Measurements from ENCODE around the gene SSC4D. TPM values are rescaled to one million over a fixed set of nuclear protein-coding genes. Genes with fewer than 3 reads are reported as not detected.
"Not testable (repeated sequence)": the region's sequence is repeated elsewhere in the genome, so short reads cannot be mapped to it uniquely, and the experiment has no call there.

Gene SSC4D
- total RNA-seq, 1 donor from 2014 or later, result 0.55 TPM

DNA sequence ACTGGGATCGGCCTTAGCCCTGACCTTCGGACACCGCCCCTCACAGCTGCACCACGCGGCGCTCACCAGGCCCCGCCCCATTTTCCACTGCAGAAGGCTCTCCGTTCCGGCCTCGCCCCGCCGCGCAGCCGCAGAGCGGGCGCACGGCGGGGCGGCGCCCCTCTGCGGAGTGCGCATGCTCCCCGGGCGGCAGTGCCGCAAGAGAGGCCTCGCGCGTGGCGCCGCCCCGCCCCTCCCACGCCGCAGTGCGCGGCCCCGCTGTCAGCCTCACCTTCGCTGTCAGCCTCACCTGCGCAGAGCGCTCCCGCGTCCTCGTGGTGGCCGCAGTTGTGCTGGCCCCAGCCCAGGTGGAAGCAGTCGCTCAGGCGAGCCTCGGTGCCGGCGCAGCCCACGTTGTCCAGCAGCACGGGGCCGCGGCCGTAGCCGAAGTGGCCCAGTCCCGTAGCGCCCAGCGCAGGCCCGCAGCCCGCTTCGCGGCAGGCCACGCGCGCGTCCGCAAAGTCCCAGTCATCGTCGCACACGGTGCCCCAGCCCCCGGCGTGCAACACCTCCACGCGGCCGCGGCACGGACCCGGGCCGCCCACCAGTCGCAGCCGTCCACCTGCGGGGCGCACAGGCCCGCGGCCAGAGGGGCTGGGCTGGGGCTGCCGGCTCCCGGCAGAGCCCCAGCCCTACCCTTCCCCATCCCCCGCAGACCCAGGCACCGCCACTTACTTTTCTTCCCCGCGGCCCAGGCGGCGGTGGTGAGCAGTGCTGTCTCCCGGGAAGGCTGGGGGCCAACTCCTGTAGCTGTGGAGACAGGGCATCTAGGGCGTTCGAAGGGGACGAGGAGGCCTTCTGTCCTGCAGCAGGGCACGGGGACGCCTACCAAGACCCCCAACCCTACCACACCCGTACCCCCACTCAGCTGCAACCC, 16.1 kb downstream of the SSC4D start:
- intact Hi-C loops (cut with micrococcal nuclease), result no loop called here
- DNase-seq, result peak; percentile 97
- ATAC-seq, result peak; percentile 94

DNA sequence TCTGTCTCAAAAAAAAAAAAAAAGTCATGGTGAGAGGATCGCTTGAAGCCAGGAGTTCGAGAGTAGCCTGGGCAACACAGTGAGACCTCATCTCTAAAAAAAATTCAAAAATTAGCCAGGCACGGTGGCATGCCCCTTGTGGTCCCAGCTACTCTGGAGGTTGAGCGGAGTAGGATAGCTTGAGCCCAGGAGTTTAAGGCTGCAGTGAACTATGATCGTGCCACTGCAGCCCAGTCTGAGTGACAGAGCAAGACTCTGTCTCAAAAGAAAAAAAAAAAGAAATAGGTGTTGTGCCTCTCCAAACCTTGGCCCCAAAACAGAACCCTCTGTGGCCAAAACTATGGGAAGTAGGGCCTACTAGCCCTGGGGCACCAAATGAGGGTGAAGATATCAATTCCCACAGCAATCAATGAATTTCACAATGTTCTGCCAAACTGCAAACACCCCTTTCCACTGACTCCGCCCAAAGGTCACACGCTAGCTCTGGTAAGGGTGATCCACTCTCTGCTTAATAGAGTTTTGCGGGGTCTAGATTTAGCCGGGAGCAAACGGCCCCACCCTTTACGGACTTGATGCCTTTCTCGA, 16.9 kb downstream of the SSC4D start:
- ATAC-seq, result peak; percentile 0
- intact Hi-C loops (cut with micrococcal nuclease), result no loop called here
- DNase-seq, result no peak

DNA sequence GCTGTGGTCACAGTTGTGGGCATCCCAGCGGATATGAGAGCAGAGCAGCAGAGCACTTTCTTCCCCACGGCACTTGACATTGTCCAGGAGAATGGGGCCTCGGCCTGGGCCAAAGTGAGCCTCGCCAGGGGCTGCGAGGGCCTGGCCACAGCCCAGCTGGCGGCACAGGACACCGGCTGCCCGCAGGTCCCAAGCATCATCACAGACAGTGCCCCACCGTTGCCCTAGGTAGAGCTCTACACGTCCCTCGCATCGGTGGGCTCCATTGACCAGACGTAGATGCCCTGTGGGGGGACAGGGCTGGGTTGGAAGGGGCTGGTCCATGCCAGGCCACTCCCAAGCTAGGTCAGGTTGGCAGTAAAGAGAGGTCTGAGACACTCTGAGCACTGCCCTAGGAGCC, 19.4 kb downstream of the SSC4D start:
- intact Hi-C loops (cut with micrococcal nuclease), result no loop called here
- DNase-seq (no peak), ATAC-seq (no peak)

DNA sequence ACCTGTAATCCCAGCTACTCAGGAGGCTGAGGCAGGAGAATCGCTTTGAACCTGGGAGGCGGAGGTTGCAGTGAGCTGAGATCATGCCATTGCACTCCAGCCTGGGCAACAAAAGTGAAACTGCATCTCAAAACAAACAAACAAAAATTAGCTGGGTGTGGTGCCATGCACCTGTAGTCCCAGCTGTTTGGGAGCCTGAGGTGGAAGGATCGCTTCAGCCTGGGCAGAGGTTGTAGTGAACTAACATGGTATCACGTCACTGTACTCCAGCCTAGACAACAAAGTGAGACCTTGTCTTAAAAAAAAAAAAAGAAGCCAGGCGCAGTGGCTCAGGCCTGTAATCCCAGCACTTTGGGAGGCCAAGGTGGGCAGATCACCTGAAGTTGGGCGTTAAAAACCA, 21.7 kb downstream of the SSC4D start:
- intact Hi-C loops (cut with micrococcal nuclease); ATAC-seq; DNase-seq: not testable (repeated sequence)

DNA sequence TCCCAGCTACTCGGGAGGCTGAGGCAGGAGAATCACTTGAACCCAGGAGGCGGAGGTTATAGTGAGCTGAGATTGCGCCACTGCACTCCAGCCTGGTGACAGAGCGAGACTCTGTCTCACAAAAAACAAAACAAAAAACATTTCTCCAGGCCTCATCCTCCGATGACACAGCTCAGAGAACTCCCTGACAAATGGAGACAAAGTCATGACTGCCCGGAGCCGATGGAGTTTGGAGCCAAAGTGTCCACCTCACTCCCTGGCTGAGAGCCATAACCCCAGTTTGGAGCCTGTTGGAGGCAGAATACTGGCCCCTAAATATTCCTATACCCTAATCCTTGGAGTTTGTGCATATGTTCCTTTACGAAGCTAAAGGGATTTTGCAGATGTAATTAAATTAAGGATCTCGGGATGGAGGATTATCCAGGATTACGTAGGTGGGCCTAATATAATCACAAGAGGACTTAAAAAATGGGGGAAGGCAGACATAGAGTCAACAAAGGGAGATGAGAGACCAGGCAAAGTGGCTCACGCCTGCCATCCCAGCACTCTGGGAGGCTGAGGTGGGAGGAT, 22.7 kb downstream of the SSC4D start:
- intact Hi-C loops (cut with micrococcal nuclease), result no loop called here
- ATAC-seq (no peak), DNase-seq (no peak)

DNA sequence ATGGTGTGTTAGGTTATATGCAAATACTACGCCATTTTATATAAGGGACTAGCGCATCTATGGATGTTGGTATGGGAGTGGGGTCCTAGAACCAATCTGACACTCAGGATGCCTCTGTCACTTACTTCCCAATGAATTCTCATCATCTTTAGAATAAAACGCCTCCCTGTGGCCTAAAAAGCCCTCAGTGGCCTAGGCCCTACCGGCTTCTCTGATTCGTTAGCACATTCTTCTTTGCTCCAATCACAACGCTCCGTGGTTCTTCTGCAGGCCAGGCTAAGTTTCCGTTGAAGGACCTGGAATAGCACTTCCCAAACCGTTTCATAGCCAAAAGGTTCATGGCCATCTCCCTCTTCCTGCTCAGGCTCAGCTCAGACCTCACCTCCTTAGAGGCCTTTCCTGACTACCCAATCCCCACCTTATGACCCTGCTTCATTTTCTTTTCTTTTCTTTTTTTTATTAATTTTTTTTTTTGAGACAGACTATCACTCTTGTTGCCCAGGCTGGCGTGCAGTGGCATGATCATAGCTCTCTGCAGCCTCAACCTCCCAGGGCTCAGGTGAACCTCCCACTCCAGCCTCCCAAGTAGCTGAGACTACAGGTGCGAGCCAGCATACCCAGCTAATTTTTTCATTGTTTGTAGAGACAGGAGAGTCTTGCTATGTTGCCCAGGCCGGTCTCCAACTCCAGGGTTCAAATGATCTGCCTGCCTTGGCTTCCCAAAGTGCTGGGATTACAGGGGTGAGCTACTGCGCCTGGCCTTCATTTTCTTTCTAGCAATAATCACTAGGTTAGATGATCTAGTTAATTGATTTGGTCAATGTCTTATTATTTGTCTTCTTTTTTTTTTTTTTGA, 26.2 kb downstream of the SSC4D start:
- intact Hi-C loops (cut with micrococcal nuclease), result no loop called here
- DNase-seq (no peak), ATAC-seq (no peak)

DNA sequence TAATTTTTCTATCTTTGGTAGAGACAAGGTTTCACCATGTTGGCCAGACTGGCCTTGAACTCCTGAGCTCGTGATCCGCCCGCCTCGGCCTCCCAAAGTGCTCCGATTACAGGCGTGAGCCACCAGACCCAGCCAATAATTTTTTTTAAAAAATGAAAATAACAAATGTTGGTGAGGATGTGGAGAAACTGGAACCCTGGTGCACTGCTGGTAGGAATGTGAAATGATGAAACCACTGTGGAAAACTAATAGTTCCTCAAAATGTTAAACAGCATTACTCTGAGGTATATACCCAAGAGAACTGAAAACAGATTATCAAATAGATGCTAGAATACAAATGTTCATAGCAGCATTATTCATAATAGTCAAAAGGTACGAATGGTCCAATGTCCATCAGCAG, 27.7 kb downstream of the SSC4D start:
- intact Hi-C loops (cut with micrococcal nuclease), result no loop called here
- ATAC-seq (no peak), DNase-seq (no peak)

DNA sequence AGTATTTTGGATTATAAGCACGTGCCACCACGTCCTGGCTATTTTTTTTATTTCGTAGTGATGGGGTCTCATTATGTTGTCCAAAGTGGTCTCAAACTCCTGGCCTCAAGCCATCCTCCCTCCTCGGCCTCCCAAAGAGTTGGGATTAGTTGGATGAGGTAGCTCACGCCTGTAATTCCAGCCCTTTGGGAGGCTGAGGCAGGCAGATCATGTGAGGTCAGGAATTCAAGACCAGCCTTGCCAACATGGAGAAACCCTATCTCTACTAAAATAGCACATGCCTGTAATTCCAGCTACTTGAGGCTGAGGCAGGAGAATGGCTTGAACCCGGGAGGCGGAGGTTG, 28.9 kb downstream of the SSC4D start:
- no peak for DNase-seq
- ATAC-seq, result no peak
- intact Hi-C loops (cut with micrococcal nuclease), result no loop called here

DNA sequence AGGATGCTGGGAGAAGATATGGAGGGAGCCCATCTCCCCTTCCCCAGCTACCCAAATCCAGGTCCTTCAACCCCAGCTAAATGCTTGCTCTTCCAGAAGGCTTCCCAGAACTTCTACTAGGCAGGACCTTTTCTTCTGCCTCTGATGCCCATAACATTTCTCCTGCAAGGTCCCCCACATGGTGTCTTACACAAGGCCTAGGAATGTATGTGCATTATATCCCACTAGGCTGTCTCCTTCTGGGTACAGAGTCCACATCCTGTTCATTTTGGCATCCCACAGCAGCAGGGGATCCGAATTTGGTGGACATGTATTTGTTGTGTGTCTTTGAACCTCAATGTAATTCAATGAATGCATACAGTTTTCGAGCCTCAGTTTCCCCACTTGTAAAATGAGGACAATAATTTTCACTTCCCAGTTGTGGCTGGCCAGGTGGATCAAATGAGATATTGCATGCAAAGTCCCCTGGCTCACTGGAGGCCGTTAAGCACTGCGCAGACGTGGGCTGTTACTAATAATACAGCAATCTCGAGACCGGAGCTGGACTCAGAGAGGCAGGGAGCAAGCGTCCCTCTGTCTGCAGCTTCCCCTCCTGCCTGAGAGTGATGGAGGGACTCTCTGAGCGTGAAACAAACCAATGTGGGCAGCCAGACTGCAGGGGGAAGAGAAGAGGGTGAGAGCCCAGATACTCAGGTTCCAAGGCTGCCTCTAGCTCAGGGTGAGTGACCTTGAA, 32.1 kb downstream of the SSC4D start:
- DNase-seq (peak; percentile 57), ATAC-seq (peak; percentile 18)
- intact Hi-C loops (cut with micrococcal nuclease), result no loop called here

DNA sequence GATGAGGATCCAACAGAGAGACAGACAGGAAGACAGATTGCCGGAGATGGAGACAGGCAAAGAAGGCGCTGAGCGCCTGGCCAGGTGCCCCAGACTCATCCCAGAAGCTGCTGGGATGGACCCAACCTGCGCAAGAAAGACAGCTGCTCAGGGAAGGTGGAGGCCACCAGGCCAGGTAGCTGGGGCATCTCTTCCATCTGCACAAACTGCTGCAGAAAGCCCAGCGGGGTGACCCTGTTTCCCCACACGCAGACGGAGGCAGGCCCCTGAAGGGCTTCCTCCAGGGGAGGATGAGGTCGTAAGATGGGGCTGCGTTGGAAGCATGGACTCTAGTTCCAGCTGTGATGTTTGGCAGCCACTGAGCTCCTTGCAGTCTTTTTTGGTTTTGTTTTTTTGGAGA, 34.2 kb downstream of the SSC4D start:
- DNase-seq (peak; percentile 13), ATAC-seq (no peak)
- intact Hi-C loops (cut with micrococcal nuclease), result no loop called here

DNA sequence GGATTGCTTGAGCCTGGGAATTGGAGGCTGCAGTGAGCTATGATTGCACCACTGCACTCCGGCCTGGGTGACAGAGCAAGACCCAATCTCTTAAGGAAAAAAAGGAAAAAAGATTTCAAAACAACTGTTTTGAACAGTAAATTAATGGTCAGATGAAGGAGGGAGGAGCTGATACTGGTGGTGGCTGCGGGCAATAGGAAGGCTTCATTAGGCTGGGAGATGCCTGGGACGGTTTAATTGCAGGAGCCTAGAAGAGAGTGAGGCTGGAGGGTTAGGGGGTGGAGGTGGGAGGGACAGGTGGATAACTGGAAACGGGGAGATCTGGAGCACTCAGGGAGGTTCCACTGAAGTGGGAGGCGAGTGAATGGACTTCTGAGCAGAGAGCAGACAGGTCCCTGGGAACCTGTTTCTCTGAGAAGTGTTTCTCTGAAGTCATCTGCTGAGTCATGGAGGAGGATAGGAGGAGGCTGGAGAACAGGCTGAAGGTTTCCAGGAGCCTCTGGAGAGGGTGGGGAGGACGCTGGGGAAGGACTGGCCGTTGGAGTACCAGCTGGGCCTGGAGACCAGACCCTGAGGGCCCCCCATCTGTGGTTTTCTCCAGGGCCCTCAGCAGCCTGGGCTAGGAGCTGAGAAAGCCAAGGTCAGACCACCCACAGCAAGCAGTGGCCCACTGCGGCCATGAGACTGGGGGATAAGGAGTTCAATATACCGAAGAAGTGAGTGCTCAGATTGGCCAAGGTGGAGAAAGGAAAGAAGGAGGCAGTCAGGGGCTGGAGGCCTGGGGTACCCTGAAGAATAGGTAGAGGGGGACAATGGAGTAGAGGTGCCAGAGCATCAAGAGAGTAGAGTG, 36.3 kb downstream of the SSC4D start:
- ATAC-seq (no peak), DNase-seq (peak; percentile 13)
- intact Hi-C loops (cut with micrococcal nuclease), result no loop called here

DNA sequence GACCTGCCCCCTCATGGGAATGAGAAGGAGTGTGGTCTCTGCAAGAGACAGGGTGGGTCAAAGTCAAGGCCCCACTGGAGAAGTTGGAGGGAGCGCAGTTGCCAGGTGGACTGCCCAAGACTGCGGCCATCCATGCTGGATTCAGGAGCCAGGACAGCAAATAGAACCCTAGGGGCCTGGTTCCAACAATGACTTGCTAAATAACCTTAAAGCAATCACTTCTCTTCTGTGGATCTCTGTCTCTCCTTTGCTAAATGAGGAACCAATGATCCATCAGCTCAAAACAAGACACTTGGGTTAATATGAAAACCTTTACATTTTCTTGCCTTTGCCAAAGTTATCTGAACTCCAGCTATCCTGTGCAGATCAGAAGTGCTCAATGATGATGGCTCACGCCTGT, 38.1 kb downstream of the SSC4D start:
- peak; percentile 4 for DNase-seq
- no peak for ATAC-seq
- intact Hi-C loops (cut with micrococcal nuclease), result no loop called here

DNA sequence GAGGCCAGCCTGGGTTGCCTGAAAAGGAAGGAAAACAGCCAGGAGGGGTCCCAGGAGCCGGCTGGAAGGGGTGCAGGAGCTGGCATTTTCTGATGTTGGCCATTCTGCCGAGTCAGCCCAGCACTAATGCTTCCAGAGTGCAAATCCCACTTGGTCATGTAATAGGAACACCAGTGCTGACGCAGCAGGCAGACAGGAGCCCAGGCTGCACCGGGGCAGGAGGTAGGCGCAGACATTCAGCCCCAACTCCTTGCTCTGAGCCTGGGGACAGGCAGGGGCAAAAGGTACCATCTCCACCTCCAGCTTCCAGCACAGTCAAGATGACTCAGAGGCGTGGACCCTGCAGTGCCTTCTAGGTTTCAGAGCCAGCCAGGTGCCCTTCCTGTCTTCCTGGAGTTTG, 40.5 kb downstream of the SSC4D start:
- ATAC-seq (no peak), DNase-seq (no peak)
- intact Hi-C loops (cut with micrococcal nuclease), result no loop called here

DNA sequence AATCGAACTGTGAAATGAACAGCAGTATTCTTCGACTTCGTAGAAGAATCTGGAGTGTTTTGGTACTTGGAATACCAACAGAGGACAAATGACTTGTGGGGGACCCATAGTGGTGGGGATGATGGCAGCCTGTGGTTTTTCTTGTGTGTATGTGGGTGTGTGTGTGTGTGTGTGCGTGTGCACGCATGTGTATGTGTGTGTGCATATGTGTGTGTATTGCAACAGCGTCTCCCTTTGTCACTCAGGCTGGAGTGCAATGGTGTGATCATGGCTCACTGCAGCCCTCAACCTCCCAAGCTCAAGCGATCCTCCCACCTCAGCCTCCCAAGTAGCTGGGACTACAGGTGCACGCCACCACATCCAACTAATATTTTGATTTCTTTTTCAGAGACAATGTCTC, 41.3 kb downstream of the SSC4D start:
- intact Hi-C loops (cut with micrococcal nuclease), result no loop called here
- DNase-seq, result no peak
- no peak for ATAC-seq

DNA sequence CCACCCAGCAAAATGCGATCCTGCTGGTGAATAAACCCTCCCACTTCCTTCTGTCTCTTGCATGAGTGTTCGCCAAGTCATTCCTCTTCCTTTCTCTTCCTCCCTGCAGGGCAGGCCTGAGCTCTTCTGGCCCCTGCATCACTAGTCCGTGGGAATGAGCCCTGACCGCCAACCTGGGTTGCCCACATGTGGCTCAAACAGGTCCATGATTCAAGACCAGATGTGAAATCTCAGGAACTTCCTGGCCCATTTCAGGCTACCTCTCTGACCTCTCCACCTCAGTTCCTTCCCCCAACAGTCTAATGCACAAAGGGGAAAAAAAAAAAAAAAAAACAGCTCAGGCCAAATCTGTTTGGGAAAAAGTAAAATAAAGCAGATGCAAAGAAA, 45.3 kb downstream of the SSC4D start:
- intact Hi-C loops (cut with micrococcal nuclease), result no loop called here
- ATAC-seq (peak; percentile 3), DNase-seq (peak; percentile 49)

DNA sequence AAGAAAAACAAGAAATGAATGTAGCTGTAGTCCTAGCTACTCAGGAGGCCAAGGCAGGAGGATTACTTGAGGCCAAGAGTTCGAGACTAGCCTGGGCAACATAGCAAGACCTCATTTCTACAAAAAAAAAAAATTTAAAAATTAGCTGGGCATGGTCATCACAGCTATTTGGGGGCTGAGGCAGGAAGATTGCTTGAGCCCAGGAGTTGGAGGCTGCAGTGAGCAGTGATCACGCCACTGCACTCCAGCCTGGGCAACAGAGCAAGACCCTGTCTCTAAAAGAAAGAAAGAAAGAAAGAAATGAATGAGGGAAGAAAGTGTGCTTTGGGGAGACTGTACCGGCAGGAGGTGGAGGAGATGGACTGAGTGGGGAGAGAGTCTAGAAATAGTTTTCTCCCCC, 45.7 kb downstream of the SSC4D start:
- DNase-seq; ATAC-seq; intact Hi-C loops (cut with micrococcal nuclease): not testable (repeated sequence)

DNA sequence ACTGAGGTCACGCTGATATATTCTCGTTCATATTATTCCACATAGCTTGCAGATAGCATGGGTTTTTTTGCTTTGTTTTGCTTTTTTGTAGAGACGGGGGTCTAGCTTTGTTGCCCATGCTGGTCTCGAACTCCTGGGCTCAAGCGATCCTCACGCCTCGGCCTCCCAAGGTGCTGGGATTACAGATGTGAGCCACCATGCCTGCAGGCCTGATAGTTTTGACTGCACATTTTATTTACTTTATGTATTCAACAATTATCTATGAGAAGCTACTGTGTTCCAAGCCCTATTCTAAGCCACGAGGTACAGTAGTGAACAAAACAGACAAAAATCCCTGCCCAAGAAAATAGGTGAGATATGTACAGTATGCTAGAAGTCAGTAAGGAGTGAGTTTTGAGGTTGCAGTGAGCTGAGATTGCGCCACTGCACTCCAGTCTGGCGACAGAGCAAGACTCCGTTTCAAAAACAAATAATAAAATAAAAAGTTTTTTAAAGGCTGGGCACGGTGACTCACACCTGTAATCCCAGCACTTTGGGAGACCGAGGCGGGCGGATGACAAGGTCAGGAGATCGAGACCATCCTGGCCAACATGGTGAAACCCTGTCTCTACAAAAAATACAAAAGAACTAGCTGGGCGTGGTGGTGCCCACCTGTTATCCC, 49.4 kb downstream of the SSC4D start:
- DNase-seq (no peak), ATAC-seq (no peak)
- intact Hi-C loops (cut with micrococcal nuclease), result no loop called here
